Suprapubic skin (tissue), 3 donors: ENCODE data around the gene HSD11B2.

Source experiments
- CTCF ChIP-seq, 2 donors: fragments of 200-600 bp in 1 of 2; fragments of 450-650 bp in 1 of 2; sonication (generic) in 1 of 2; IDR thresholded peaks; one replicate each; pipeline ENCODE4 v1.5.1; 2016 to 2019; ENCODE audit warnings: antibody characterized with exemption in 2 of 2, mild to moderate bottlenecking in 1 of 2, moderate library complexity in 1 of 2
- POLR2AphosphoS5 ChIP-seq, 3 donors: sonication (generic); formaldehyde crosslinking; IDR thresholded peaks; one replicate each; pipeline ENCODE4 v1.6.1; 2017; ENCODE audit warnings: antibody characterized with exemption in 3 of 3

GRCh38 chr16:67443265-67443664 lies 12.3 kb downstream of the HSD11B2 start:
- TF ChIP-seq CTCF (IDR thresholded peaks at IDR 0.05) (no peak), POLR2AphosphoS5 (IDR thresholded peaks at IDR 0.05) (peak in 2 of 3 donors; percentile 18 to 56)
